HCT116 (cell line): ENCODE results near the gene GNG2. TPM values are rescaled to one million over a fixed set of nuclear protein-coding genes. Genes with fewer than 3 reads are reported as not detected.

ENCODE experiments used
- ATAC-seq: fragments of 200-7000 bp; cut with Tn5 transposase; 2 replicates; pipeline ENCODE4 v1.9.1; 2020; ENCODE audit warnings: mild to moderate bottlenecking, moderate library complexity
- BruUV-seq: library from RNA; stranded (reverse); fragments of 400-500 nt; replicated peaks from 2 replicates; lab custom pipeline; 2021; lab: Mats Ljungman, UMichigan
- CTCF ChIA-PET: fragments of 300-600 bp; sonication (Branson Sonifier 250); formaldehyde crosslinking; loops from one replicate; lab custom pipeline; 2021; ENCODE audit warnings: antibody characterized with exemption; lab: Charles Lee
- POLR2A ChIA-PET: fragments of 300-600, 350-600 bp; sonication (Branson Sonifier 250); formaldehyde crosslinking; loops from one replicate; lab custom pipeline; 2021; ENCODE audit warnings: antibody characterized with exemption; lab: Charles Lee
- RAD21 ChIA-PET, 2 experiments: fragments of 300-600 bp; sonication (Branson Sonifier 250); formaldehyde crosslinking; loops; one replicate each; lab custom pipeline; 2023; ENCODE audit warnings: low total read pairs in 2 of 2; ENCODE audit not compliant: uncharacterized antibody in 2 of 2, unreplicated experiment in 2 of 2, low non-redundant PET in 1 of 2; lab: Charles Lee
- DNase-seq: peaks from one replicate; pipeline ENCODE4 v3.0.0-alpha.2; 2010; ENCODE audit warnings: low read depth, low spot score
- H2AFZ ChIP-seq: fragments of 200-600 bp; shearing (Covaris generic), sonication (generic); 2 replicates; pipeline ENCODE4 v1.6.1; 2017; ENCODE audit warnings: low read depth, mixed run types, mixed read lengths, antibody characterized with exemption, low read length; ENCODE audit not compliant: poor library complexity, severe bottlenecking
- H3K27ac ChIP-seq: 2 replicates; pipeline ENCODE4 v1.5.1; 2012; ENCODE audit warnings: low read depth, low read length
- H3K27me3 ChIP-seq: fragments of 200-600 bp; sonication (generic); 2 replicates; pipeline ENCODE4 v1.6.1; 2016; ENCODE audit warnings: mixed run types, low read length, mixed read lengths; ENCODE audit not compliant: insufficient read depth
- H3K36me3 ChIP-seq, 2 experiments: fragments of 200-500 bp in 1 of 2; fragments of 200-600 bp in 1 of 2; sonication (Bioruptor generic) in 1 of 2; sonication (generic) in 1 of 2; 2 replicates each; pipeline versions ENCODE4 v1.5.1 to v1.6.1; 2014 to 2016; ENCODE audit warnings: low read length in 2 of 2, inconsistent platforms in 1 of 2, mixed read lengths in 1 of 2, mixed run types in 1 of 2; ENCODE audit not compliant: insufficient read depth in 2 of 2, control insufficient read depth in 1 of 2
- H3K4me1 ChIP-seq, 2 experiments: fragments of 200-600 bp in 1 of 2; sonication (generic) in 1 of 2; 2 replicates each; pipeline versions ENCODE4 v1.5.1 to v1.6.1; 2012 to 2017; ENCODE audit warnings: low read length in 2 of 2, inconsistent platforms in 1 of 2, mild to moderate bottlenecking in 1 of 2, mixed read lengths in 1 of 2, mixed run types in 1 of 2, moderate library complexity in 1 of 2; ENCODE audit not compliant: insufficient read depth in 2 of 2, control insufficient read depth in 1 of 2
- H3K4me2 ChIP-seq: fragments of 200-600 bp; sonication (generic); 2 replicates; pipeline ENCODE4 v1.6.1; 2017; ENCODE audit warnings: mixed run types, low read length, mixed read lengths
- H3K4me3 ChIP-seq, 2 experiments: fragments of 200-600 bp in 1 of 2; sonication (generic) in 1 of 2; replicated peaks in 1 of 2; 2 replicates each; pipeline ENCODE4 v1.5.1; 2011 to 2016; ENCODE audit warnings: low read length in 2 of 2, control low read depth in 1 of 2, low read depth in 1 of 2, mild to moderate bottlenecking in 1 of 2, mixed read lengths in 1 of 2, mixed run types in 1 of 2
- H3K79me2 ChIP-seq: fragments of 200-600 bp; sonication (generic); 2 replicates; pipeline ENCODE4 v1.6.1; 2017; ENCODE audit warnings: mild to moderate bottlenecking, mixed run types, low read length, moderate library complexity, mixed read lengths; ENCODE audit not compliant: insufficient read depth
- H3K9ac ChIP-seq: fragments of 200-600 bp; sonication (generic); 2 replicates; pipeline ENCODE4 v1.6.1; 2016; ENCODE audit warnings: low read length, mixed read lengths
- H3K9me2 ChIP-seq: fragments of 200-600 bp; sonication (generic), shearing (Covaris generic); 2 replicates; pipeline ENCODE4 v1.6.1; 2017; ENCODE audit warnings: mixed run types, mild to moderate bottlenecking, moderate library complexity; ENCODE audit not compliant: insufficient read depth
- H3K9me3 ChIP-seq, 2 experiments: fragments of 200-500 bp in 1 of 2; fragments of 200-600 bp in 1 of 2; sonication (Bioruptor generic) in 1 of 2; sonication (generic) in 1 of 2; 2 replicates each; pipeline ENCODE4 v1.6.1; 2014 to 2017; ENCODE audit warnings: low read length in 2 of 2, mixed read lengths in 2 of 2, inconsistent platforms in 1 of 2, low read depth in 1 of 2, mild to moderate bottlenecking in 1 of 2, mixed run types in 1 of 2, moderate library complexity in 1 of 2; ENCODE audit not compliant: control insufficient read depth in 1 of 2, insufficient read depth in 1 of 2
- H4K20me1 ChIP-seq: fragments of 200-600 bp; sonication (generic), shearing (Covaris generic); 2 replicates; pipeline ENCODE4 v1.6.1; 2017; ENCODE audit warnings: mixed run types, mild to moderate bottlenecking, moderate library complexity; ENCODE audit not compliant: insufficient read depth
- CBX3 ChIP-seq: IDR thresholded peaks from 2 replicates; pipeline ENCODE4 v1.6.1; 2012; ENCODE audit warnings: low read depth
- CEBPB ChIP-seq: IDR thresholded peaks from 2 replicates; pipeline ENCODE4 v1.6.1; 2012; ENCODE audit warnings: low read depth
- EGR1 ChIP-seq: IDR thresholded peaks from 2 replicates; pipeline ENCODE4 v1.6.1; 2012; ENCODE audit warnings: low read depth
- EZH2 ChIP-seq: fragments of 200-600 bp; sonication (generic); IDR thresholded peaks from 2 replicates; pipeline ENCODE4 v1.6.1; 2017; ENCODE audit warnings: antibody characterized with exemption, mixed run types
- EZH2phosphoT487 ChIP-seq: fragments of 200-600 bp; IDR thresholded peaks from 2 replicates; pipeline ENCODE4 v1.6.1; 2018; ENCODE audit warnings: antibody characterized with exemption, borderline replicate concordance
- FOSL1 ChIP-seq: IDR thresholded peaks from 2 replicates; pipeline ENCODE4 v1.6.1; 2012; ENCODE audit warnings: low read depth
- MAX ChIP-seq: IDR thresholded peaks from 2 replicates; pipeline ENCODE4 v1.6.1; 2012
- POLR2AphosphoS5 ChIP-seq: IDR thresholded peaks from 2 replicates; pipeline ENCODE4 v1.6.1; 2011; ENCODE audit warnings: mild to moderate bottlenecking, low read depth, low read length, moderate library complexity
- REST ChIP-seq: IDR thresholded peaks from 2 replicates; pipeline ENCODE4 v1.6.1; 2012; ENCODE audit warnings: low read depth
- SIN3A ChIP-seq: IDR thresholded peaks from 2 replicates; pipeline ENCODE4 v1.6.1; 2012; ENCODE audit warnings: low read depth
- SP1 ChIP-seq: IDR thresholded peaks from 2 replicates; pipeline ENCODE4 v1.6.1; 2012; ENCODE audit warnings: low read depth
- SRF ChIP-seq: IDR thresholded peaks from 2 replicates; pipeline ENCODE4 v1.6.1; 2012; ENCODE audit warnings: low read depth
- TCF7L2 ChIP-seq: IDR thresholded peaks from 2 replicates; pipeline ENCODE4 v1.7.0; 2011; ENCODE audit warnings: borderline replicate concordance, inconsistent platforms; ENCODE audit not compliant: insufficient read depth, insufficient read length; ENCODE audit errors: extremely low read depth
- intact Hi-C: fragments of 100-400 bp; cut with micrococcal nuclease; formaldehyde crosslinking; loops from 2 replicates; pipeline ENCODE4 v1.10.0; 2022
- total RNA-seq: library from RNA; stranded (reverse); gene quantifications from one replicate; pipeline ENCODE4 v1.2.1, GENCODE V29; 2021; ENCODE audit not compliant: unreplicated experiment

GNG2 gene
- total RNA-seq, 1 experiment from 2014 or later, result 0.74 TPM

GRCh38 chr14:51877810-51878209 lies 17.4 kb downstream of the GNG2 start:
- ATAC-seq (no peak), DNase-seq (no peak)
- Histone ChIP-seq H4K20me1 (no peaks in the 10 kb centered on the region), H3K4me2 (no peak overlapping the region), H3K36me3 (no peaks in the 10 kb centered on the region), H3K27me3 (no peaks in the 10 kb centered on the region), H3K79me2 (no peaks in the 10 kb centered on the region), H3K27ac (no peak overlapping the region), H3K4me3 (no peak overlapping the region), H3K9me3 (no peaks in the 10 kb centered on the region), H3K4me1 (peaks cover 8 to 10% of the 10 kb centered on the region in 2 experiments), H3K9ac (no peak overlapping the region), H3K9me2 (no peaks in the 10 kb centered on the region), H2AFZ (no peak overlapping the region)
- POLR2A ChIA-PET, result no interaction called here
- no peak for TF ChIP-seq FOSL1
- TF ChIP-seq REST, result no peak
- TF ChIP-seq TCF7L2, result no peak
- no peak for TF ChIP-seq CBX3
- no peak for TF ChIP-seq SP1
- no peak for TF ChIP-seq SIN3A
- no peak for TF ChIP-seq EZH2phosphoT487
- TF ChIP-seq POLR2AphosphoS5, result no peak
- TF ChIP-seq SRF, result no peak
- TF ChIP-seq MAX, result no peak
- no peak for TF ChIP-seq EZH2
- no peak for TF ChIP-seq EGR1
- no peak for TF ChIP-seq CEBPB
- RAD21 ChIA-PET, result no interaction called here
- intact Hi-C loops, result no loop called here
- no TSS peak for BruUV-seq
- CTCF ChIA-PET, result no interaction called here
